Psoas muscle (tissue), 8 donors: ENCODE measurements around the gene CCDC92. TPM values are rescaled to one million over a fixed set of nuclear protein-coding genes. Genes with fewer than 3 reads are reported as not detected.

Source experiments
- ATAC-seq, 4 donors: fragments of 200-7000 bp; cut with Tn5 transposase; one replicate each; pipeline ENCODE4 v1.9.1; 2020; ENCODE audit warnings: moderate library complexity in 3 of 4, mild to moderate bottlenecking in 2 of 4
- DNase-seq, 2 donors: peaks; one replicate each; pipeline ENCODE4 v3.0.0-alpha.2; 2020
- H3K27ac ChIP-seq: fragments of 200-600 bp; one replicate; pipeline ENCODE4 v1.8.0; 2022
- H3K27me3 ChIP-seq, 3 donors: fragments of 200-600 bp in 1 of 3; one replicate each; pipeline versions ENCODE4 v1.6.1 to v1.8.0; 2013 to 2022; ENCODE audit warnings: low read length in 2 of 3, mild to moderate bottlenecking in 2 of 3, moderate library complexity in 1 of 3; ENCODE audit not compliant: insufficient read depth in 3 of 3
- H3K36me3 ChIP-seq, 2 donors: fragments of 200-600 bp in 1 of 2; one replicate each; pipeline versions ENCODE4 v1.6.1 to v1.8.0; 2013 to 2022; ENCODE audit warnings: low read depth in 1 of 2, mild to moderate bottlenecking in 1 of 2, moderate library complexity in 1 of 2; ENCODE audit not compliant: insufficient read depth in 1 of 2
- H3K4me1 ChIP-seq: fragments of 200-600 bp; one replicate; pipeline ENCODE4 v1.8.0; 2022
- H3K4me3 ChIP-seq: fragments of 200-600 bp; one replicate; pipeline ENCODE4 v1.8.0; 2022; ENCODE audit warnings: mild to moderate bottlenecking
- H3K9me3 ChIP-seq: fragments of 200-600 bp; one replicate; pipeline ENCODE4 v1.8.0; 2022
- WGBS, 3 donors: extraction: QIAGEN DNeasy Blood & Tissue Kit; methylation state at CpG; one replicate each; pipeline versions ENCODE4 v1.1.6 to v1.1.7; 2013; 5-methylcytosine and 5-hydroxymethylcytosine counted together
- intact Hi-C, 2 donors: fragments of 100-400 bp; cut with DNase I; formaldehyde crosslinking; loops; one replicate each; pipeline versions ENCODE4 v1.11.0 to v1.14.2; 2022
- polyA plus RNA-seq, 3 donors: library from polyadenylated mRNA; stranded (reverse); fragments of 200-250 nt; gene quantifications; one replicate each; pipeline ENCODE4 v1.2.3, GENCODE V29; 2013
- total RNA-seq, 4 donors: library from RNA; stranded (reverse); fragmentation: NEBNext Ultra II Directional in 2 of 4; extraction: Animal tissue kit (Norgen Biotek cat#: 25700) in 2 of 4; gene quantifications; one replicate each; pipeline versions ENCODE4 v1.2.1 to v1.2.4, GENCODE V29; 2021 to 2023
- TF ChIP-seq, protein P1 (sequence below): fragments of 200-600 bp; IDR thresholded peaks from one replicate; pipeline ENCODE4 v1.8.0; 2022; ENCODE audit warnings: antibody characterized with exemption
- donor health status: healthy with polysubstance abuse.
- donor health status: DM: no; HTN: no; CAD: no; lungs with moderate emphysema.
- donor health status: Bipolar disorder and iron deficiency.
- donor health status: healthy.
- donor health status: DM: yes; HTN: yes; CAD: no.
- donor health status: DM: no; HTN: no; CAD: no.
- donor health status: DM: no; HTN: no; CAD: no.
- donor health status: DM: yes; HTN: yes; CAD: no.

The CCDC92 gene
- total and polyA plus RNA-seq, 7 donors: 27.9 to 83.2 (median 41.1) TPM

DNA sequence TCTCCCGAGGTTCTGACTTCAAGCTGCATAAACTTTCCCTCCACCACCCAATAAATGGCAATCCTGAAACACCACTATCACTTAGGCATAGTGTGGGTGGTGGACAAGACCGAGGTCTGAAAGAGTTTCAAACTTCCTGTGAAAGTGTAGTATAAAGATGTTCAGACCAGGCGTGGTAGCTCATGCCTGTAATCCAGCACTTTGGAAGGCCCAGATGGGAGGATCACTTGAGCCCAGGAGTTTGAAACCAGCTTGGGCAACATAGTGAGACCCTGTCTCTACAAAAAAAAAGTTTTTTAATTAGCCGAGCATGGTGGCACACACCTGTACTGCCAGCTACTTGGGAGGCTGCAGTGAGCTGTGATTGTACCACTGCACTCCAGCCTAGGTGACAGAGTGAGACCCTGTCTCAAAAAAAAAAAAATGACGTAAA is 61.9 kb downstream of the CCDC92 start:
- intact Hi-C loops: no loop called here
- no peaks in the 10 kb centered on the region for H3K9me3 ChIP-seq
- TF ChIP-seq, protein P1, sequence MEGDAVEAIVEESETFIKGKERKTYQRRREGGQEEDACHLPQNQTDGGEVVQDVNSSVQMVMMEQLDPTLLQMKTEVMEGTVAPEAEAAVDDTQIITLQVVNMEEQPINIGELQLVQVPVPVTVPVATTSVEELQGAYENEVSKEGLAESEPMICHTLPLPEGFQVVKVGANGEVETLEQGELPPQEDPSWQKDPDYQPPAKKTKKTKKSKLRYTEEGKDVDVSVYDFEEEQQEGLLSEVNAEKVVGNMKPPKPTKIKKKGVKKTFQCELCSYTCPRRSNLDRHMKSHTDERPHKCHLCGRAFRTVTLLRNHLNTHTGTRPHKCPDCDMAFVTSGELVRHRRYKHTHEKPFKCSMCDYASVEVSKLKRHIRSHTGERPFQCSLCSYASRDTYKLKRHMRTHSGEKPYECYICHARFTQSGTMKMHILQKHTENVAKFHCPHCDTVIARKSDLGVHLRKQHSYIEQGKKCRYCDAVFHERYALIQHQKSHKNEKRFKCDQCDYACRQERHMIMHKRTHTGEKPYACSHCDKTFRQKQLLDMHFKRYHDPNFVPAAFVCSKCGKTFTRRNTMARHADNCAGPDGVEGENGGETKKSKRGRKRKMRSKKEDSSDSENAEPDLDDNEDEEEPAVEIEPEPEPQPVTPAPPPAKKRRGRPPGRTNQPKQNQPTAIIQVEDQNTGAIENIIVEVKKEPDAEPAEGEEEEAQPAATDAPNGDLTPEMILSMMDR: no peak
- no peaks in the 10 kb centered on the region for H3K4me1 ChIP-seq
- DNase-seq (peak in 1 of 2 donors; percentile 12), ATAC-seq (no peak)
- H3K27ac ChIP-seq: no peak overlapping the region
- H3K27me3 ChIP-seq: peaks cover 0 to 5% (median 0%) of the 10 kb centered on the region in 3 donors
- H3K4me3 ChIP-seq: no peak overlapping the region
- H3K36me3 ChIP-seq: no peaks in the 10 kb centered on the region
- WGBS, 3 donors: 59 to 67% (median 64%) methylated on average over 5 of the region's 5 CpGs

DNA sequence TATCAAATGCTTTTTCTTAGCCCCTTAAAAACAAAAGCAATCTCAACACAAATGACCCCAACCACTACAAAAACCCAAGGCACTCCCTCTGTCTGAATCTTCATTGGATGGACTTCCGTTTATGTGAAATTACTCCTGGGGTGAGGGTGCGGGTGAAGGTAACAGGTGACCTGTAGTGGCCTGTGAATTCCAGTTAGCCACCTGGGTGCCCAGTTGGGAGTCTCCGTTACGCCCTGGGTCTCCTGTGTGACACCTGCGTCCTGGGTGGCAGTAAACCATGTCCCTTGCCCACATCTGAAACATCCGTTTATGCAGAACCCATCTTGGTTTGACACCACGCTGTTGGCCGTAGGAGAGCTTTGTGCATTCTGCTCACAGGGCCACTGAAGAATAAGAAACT is 62.6 kb downstream of the CCDC92 start:
- Histone ChIP-seq H3K27me3 (peaks cover 0 to 5% (median 0%) of the 10 kb centered on the region in 3 donors), H3K4me3 (no peak overlapping the region), H3K27ac (no peak overlapping the region), H3K9me3 (no peaks in the 10 kb centered on the region), H3K36me3 (no peaks in the 10 kb centered on the region), H3K4me1 (no peaks in the 10 kb centered on the region)
- TF ChIP-seq, protein P1: no peak
- DNase-seq (peak in 1 of 2 donors; percentile 32), ATAC-seq (no peak)
- intact Hi-C loops: no loop called here
- 90 to 93% (median 92%) methylated on average over 8 of the region's 8 CpGs for WGBS, 3 donors

GRCh38 chr12:123908884-123909725 is 63.5 kb downstream of the CCDC92 start:
- H3K9me3 ChIP-seq: no peaks in the 10 kb centered on the region
- intact Hi-C loops: loop anchor here in 1 of 2 donors (5.0 kb wide), 1 partner anchor 118 kb away; no protein-coding TSS in a partner anchor
- H3K36me3 ChIP-seq: no peaks in the 10 kb centered on the region
- WGBS, 3 donors: 30 to 35% (median 33%) methylated on average over 37 of the region's 37 CpGs
- TF ChIP-seq, protein P1: no peak
- no peak overlapping the region for H3K27ac ChIP-seq
- no peaks in the 10 kb centered on the region for H3K27me3 ChIP-seq
- ATAC-seq (no peak), DNase-seq (peak in 1 of 2 donors; percentile 24)
- no peak overlapping the region for H3K4me3 ChIP-seq
- H3K4me1 ChIP-seq: no peaks in the 10 kb centered on the region

DNA sequence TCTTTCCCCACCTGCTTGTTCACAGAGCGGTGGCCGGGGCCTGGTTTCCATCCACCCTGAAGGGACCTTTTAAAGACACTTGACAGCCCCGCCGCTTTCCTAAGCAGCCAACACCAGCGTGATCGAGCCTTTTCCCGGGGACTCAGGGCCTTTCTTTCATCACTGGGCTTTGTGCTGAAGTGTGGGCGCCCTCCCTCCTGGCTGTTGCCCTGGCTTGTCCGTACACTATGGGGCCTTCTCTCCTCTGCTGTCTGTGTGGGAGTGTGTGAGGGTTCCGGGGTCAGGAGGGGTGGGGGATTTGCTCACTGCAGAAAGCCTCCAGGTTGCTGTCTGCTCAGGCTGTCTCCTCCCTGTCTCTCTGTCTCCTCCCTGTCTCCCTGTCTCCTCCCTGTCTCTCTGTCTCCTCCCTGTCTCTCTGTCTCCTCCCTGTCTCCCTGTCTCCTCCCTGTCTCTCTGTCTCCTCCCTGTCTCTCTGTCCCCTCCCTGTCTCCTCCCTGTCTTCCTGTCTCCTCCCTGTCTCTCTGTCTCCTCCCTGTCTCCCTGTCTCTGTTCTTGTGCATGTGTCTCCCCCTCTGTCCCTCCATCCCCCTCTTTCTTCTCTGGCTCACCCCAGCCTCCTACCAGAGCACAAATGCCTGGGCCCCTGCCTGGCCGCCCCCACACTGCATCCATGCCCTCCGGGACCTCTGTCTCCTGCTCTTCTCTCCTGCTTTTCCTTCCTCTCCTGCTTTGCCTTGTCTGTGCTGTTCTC is 64.7 kb downstream of the CCDC92 start:
- H3K27ac ChIP-seq: no peak overlapping the region
- no peaks in the 10 kb centered on the region for H3K9me3 ChIP-seq
- TF ChIP-seq, protein P1: no peak
- intact Hi-C loops: loop anchor here in 1 of 2 donors (5.0 kb wide), 1 partner anchor 119 kb away; no protein-coding TSS in a partner anchor
- 68 to 76% (median 73%) methylated on average over 12 of the region's 12 CpGs for WGBS, 3 donors
- ATAC-seq (no peak), DNase-seq (no peak)
- no peaks in the 10 kb centered on the region for H3K36me3 ChIP-seq
- H3K27me3 ChIP-seq: no peaks in the 10 kb centered on the region
- H3K4me1 ChIP-seq: no peaks in the 10 kb centered on the region
- H3K4me3 ChIP-seq: no peak overlapping the region
